Activated CD4-positive, alpha-beta T cell treated with anti-CD3 and anti-CD28 coated beads, Interleukin-2, amount 50 U/mL, for 48 hours (primary cell): ENCODE results near the gene CLCNKA.
A peak's percentile ranks its signal among the peaks of the same experiment; 100 is the strongest.
"Not testable (repeated sequence)": the region's sequence is repeated elsewhere in the genome, so short reads cannot be mapped to it uniquely, and the experiment has no call there.

Source experiments
- DNase-seq, 2 experiments: peaks; one replicate each; pipeline ENCODE4 v3.0.0-alpha.2; 2020

Gene CLCNKA

DNA sequence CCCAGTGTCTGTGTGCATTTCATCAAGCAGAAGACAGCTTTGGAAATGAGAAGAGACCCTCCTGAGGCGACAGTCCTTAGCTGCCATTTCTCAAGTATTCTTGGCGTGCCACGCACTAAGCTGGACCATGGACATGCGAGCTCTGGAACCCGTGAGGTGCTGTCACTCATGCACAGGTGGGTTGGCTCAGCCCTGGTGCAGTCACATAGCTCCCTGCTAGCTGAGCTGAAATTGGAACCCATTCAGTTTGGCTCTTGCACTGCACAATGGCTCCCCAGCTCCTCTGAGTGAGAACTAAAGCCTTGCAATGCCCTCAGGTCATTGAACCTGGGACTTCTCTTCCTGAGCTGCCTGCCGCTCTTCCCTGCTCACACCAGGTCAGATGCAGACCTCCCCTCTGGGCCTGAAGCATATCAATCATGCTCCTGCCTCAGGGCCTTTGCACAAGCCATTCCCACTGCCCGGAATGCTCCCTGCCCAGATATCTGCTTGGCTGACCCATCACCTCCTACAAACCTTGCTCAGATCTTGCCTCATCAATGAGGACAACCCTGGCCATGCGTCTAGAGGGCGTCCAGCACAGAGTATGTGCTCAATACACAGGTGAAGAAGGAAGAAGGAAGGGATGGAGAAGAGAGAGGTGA is 24.1 kb upstream of the CLCNKA start:
- DNase-seq = no peak

DNA sequence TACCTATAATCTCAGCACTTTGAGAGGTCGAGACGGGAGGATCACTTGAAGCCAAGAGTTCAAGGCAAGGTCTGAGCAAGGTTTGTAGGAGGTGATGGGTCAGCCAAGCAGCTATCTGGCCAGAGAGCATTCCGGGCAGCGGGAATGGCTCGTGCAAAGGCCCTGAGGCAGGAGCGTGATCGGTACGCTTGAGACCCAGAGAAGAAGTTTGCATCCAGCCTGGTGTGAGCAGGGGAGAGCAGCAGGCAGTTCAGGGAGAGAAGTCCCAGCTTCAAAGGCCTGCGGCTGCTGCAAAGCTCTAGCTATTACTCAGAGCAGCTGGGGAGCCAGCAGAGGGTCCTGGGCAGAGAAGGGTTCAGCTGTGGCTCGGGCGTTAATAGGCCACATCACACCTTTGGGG is 22.9 kb upstream of the CLCNKA start:
- DNase-seq = no peak

DNA sequence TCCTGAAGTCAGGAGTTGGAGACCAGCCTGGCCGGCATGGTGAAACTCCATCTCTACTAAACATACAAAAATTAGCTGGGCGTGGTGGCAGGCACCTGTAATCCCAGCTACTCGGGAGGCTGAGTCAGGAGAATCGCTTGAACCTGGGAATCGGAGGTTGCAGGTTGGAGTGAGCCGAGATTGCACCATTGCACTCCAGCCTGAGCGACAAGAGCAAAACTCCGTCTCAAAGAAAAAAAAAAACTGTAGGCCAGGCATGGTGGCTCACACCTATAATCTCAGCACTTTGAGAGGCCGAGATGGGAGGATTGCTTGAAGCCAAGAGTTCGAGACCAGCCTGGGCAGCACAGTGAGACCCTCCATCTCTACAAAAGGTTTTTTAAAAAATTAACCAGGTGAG is 20.6 kb upstream of the CLCNKA start:
- not testable (repeated sequence) for DNase-seq

DNA sequence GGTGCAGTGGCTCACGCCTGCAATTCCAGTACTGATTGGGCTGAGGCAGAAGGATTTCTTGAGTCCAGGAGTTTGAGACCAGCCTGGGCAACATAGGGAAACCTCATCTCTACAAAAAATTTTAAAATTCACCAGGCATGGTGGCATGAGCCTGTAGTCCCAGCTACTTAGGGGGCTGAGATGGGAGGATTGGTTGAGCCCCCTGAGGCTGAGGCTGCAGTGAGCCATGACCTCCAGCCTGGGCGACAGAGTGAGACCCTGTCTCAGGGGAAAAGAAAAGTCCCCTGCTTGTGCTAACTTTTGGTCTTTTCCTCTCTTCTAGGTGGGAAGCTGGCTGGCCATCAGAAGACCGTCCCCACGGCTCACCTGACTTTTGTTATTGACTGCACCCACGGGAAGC is 16.2 kb upstream of the CLCNKA start:
- no peak for DNase-seq

DNA sequence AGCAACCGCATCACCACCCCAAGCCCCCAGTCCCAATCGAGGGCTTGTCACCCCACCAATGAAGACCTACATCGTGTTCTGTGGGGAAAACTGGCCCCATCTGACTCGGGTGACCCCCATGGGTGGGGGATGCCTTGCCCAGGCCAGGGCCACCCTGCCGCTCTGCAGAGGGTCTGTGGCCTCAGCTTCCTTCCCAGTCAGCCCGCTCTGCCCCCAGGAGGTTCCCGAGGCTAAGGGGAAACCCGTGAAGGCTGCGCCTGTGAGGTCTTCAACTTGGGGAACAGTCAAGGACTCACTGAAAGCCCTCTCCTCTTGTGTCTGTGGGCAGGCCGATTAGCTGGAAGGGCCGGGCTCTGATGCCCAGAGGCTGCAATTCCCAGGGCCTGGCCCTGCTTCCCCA is 15.8 kb upstream of the CLCNKA start:
- DNase-seq = no peak

DNA sequence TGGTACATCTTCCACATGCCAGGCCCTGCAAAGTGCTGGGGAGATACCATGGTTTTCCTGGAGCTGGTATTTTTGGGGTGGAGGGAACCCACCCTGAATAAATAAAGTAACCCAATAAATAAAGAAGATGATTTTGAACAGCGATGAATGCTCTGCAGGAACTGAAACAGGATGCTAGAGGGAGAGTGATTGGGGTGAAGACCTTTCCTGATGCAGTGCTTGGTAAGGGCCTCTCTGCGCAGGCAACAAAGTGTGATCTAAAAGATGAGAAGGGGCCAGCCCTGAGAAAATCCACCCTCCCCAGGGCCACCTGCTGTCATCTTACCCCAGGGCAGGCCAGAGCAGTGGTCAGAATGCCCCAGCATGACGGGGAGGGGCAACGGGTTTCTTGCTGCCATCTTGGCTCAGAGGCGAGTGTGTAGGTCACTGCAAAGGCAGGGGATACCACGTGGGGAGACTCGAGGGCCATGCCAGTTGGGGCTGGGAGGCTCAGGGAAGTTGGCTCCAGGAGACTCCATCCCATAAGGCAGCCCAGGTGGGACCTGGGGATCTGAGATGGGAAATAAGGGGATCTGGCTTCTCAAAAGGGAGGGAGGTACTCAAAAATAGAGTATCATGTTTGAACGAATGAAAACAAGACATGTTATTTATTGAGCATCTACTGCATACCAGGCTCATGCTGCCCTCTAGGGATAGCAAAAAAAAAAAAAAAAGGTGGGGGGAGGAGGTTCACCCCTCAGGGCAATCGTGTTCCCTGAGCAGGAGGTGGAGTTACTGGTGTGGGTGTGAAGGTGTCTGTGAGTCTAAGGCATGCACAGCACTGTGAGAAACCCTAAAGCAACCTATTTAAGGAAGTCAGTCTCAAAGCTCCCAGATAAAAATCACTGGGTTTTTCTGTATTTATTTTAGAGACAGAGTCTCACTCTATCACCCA is 15.0 kb upstream of the CLCNKA start:
- DNase-seq = peak; percentile 18 to 24

DNA sequence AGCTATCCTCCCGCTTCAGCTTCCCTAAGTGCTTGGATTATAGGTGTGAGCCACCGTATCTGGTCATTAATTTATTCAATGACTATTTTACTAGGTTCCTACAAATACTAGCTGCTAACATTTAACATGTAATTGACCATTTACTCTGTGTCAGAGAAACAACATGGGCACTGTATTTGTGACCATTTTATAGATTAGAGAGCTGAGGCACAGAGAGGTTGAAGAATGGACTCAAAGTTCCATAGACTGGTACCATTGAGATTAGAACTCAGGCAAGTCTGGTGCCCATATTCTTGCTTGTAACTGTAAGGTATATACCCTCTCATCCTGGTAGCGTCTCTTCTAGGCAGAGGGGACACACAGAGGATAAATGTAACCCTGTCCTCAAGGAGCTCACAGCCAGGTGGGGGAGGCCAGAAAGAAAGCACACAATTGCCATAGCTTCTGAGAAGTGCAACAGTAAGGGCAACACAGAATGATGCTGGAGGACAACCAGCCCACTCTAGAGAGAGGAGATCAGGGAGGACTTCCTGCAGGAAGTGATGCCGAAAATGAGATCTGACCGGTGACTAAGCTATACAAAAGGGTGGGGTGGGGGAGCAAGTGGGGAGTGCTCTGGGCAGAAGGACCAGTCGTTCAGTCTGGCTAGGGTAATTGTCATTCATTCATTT is 14.0 kb upstream of the CLCNKA start:
- DNase-seq = no peak

DNA sequence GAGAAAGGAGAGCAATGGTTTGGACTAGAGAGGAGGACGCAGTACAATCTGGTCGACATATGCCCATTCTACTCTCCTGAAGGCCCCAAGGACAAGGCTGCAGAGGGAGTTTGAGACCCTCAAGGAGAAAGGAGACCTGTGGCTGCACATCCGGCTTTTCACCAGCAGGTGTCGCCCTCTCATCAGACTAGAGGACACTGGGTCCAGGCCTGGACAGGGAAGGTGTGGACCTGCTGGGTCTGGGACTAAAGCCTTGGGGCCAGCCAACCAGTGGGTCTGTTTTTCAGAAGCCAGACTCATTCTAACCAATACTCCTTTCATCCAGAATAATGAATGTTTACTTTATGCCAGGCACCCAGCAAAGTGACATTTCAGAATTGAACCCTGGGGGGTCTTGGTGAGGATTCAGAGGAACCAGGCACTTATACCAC is 12.8 kb upstream of the CLCNKA start:
- peak; percentile 80 to 86 for DNase-seq

DNA sequence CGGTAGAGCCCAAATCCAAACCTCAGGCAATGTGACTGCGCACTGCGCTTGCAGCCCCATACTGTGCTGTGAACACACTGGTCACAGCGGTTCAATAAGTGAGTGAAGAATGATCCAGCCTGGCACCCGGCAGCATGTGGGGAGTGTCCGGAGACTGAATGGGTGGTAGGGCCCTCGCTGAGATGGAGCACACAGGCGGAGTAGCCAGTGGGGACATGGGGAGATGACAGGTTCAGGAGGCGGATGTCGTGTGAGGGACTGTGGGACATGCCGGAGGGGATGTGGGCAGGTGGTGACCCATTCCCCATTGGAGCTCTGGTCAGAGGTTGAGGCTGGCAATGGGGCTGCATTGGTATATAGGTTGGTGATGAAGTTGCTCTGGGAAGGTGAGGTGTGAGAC is 12.2 kb upstream of the CLCNKA start:
- no peak for DNase-seq

DNA sequence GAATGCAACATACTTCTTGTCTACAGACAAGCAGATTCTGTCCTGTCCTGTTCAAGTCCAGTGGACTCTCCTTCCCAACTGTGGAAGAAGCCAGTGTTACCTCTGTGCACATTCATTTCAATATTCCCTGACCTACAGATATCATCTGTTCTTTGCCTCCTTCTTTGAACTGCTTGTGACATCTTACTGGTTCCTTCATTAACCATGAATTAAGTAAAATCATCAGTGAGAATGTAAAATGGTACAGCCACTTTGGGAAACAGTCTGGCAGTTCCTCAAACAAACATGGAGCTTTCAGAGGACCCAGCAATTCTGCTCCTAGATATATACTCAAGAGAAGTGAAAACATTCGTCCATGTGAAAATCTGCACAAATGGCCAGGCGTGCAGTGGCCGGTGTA is 11.0 kb upstream of the CLCNKA start:
- no peak for DNase-seq

DNA sequence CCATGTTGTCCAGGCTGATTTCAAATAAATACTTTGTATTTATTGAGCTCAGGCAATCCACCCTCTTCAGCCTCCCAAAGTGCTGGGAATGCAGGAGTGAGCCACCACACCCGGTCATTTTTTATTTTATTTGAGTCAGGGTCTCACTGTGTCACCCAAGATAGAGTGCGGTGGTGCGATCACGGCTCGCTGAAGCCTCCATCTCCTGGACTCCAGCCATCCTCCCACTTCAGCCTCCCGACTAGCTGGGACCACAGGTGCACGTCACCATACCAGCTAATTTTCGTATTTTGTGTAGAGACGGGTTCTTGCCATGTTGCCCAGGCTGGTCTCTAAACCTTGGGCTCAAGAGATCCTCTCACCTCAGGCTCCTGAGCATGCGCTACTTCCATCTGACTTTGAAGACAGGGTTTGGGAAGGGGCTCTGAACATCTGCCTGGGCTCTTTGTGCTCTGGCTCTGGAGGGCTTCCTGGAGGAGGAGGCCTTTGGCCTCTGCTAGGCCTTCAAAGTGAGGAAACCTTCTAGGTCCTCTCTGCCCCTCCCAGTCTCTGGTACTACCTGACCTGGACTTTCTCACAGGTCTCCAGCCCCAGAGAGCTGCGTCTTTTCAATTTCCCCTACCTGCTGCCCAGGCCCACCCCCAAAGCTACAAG is 9.8 kb upstream of the CLCNKA start:
- DNase-seq = no peak

DNA sequence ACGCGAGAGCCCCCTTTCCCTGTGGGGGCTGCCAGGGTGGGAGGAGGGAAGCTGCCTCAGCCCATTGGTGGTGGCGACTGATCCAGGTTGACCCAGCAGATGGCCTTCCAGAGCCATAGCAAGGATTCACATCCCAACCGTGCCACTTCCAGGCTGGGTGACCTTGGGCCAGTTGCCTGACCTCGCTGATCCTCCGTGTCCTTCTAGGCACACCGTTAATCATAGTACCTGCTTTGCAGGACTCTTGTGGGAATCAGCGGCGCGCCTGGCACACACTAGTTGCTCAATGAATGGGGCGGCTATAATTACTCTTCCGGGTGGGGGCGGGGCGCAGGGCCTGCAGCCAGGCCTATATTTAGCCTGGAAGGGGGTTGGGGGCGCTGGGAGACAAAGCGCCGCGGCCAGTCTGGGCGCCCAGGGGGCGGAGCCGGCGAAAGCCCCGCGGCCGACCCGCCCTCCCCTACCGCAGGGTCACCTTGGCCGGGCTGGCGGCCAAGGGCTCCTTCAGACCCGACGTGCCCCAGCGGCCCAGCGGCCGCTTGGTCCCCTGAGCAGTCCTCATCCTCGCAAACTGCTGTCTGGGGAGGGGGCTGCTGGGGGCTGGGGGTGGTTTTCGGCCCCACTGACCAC is 9.1 kb upstream of the CLCNKA start:
- peak; percentile 37 to 50 for DNase-seq

DNA sequence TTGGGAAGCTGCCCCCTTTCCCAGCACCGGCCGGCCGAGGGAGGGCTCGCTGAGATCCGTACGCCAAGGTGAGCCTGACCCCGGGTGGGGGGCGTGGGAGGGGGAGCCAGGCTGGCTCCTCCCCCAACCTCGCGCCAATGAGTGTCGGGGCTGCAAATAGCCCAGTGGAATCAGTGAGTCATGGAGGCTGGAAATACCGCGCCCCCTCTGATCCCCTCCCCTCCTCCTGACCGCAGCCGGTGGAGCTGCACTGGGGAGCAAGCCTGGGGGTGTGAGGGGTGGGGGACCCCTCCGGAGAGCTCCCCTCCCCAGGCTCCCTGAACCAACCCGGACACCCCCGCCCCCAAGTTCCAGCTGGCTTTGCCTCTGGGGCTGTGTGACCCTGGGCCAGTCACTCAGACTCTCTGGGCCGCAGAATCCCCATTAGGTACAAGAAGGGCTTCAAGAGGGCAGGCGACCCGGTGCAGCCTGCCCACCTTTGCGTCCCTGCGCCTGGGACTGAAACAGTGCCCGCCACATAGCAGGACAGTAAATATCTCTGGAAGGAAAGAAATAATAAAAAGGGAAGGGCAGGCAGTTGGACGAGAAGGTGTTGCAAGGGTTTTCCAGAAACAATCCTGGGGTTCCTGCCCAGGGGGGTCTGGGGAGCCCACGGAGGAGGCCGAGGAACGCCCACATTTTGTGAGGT is 8.5 kb upstream of the CLCNKA start:
- DNase-seq = peak; percentile 39 to 52

DNA sequence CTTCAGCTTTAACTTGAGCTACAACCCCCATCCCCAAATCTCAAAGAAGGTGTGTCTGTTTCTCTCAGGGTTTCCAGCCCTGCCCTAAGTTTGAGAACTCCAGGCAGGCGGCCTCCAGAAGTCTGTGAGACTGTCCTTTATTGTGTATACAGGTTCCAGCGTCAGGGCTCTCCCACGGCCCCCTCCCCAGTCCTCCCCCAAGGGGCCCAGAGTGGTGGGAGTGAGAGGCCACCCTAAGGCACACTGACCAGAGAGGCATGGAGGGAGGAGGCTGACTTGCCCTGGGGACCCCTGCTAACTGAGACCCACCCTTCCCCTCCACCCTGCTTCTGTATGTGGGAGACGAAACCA is 8.0 kb upstream of the CLCNKA start:
- DNase-seq = no peak

DNA sequence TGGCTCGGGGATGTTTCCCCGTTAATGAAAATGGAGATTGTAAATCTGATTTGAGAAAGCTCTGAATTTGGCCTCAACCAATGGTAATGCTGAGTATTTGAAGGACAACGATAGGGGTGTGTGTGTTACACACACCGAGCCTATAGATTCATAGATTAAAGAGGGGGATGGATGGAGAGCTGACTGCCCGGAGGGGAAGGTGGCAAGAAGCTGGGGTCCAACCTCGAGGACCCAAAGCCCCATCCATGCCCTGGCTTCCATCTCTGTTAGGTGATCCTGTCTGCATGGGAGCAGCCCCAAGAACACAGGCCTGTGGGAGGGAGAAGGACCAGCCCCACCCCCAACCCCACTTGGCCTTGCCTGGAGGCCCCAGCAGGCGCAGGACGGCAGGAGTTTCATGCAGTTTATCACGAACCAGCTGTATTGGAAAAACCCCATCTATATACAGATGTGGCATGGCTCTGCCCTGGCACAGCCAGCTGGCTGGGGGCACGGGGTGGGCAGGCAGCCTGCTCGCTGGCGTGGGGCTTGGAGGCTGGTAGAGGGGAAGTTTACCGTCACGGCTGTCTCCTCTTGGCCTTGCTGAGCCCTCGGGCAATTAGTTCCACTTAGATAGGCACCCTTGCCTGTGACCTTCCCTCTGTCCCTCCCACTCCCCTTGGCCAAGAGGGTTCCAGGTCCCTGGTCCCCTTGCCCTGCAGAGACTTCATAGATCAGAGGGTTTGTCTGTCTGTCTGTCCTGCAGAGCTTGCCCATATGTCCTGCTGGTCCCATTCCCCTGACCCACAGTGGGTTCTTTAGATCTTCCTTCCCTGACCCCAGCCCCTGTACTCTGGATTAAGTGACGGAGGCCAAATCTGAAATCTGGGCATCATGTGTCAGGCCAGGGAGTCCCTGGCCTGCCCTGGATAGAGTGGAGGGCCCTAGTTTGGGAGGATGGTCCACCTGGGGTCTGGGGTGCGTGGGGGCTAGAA is 7.0 kb upstream of the CLCNKA start:
- DNase-seq = peak in 1 of 2 experiments; percentile 34

DNA sequence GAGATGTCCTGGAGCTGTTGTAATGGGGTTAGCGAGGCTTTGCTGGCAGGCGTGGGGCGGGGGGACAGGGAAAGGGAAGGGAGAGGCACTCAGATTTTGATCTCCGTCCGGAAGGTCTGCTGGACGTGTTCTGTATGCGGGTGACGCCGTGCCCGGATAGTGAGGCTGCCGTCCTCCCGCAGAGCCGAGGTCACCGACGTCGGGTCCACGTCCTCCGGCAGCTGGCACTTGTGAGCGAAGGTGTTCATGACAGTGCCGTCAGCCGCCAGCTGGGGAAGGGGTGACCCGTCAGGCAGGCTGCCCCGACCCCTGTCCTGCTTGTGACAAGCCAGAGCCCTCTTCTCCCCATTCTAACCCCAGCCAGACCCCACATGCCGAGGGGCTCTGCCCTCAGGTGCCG is 6.3 kb upstream of the CLCNKA start:
- no peak for DNase-seq

DNA sequence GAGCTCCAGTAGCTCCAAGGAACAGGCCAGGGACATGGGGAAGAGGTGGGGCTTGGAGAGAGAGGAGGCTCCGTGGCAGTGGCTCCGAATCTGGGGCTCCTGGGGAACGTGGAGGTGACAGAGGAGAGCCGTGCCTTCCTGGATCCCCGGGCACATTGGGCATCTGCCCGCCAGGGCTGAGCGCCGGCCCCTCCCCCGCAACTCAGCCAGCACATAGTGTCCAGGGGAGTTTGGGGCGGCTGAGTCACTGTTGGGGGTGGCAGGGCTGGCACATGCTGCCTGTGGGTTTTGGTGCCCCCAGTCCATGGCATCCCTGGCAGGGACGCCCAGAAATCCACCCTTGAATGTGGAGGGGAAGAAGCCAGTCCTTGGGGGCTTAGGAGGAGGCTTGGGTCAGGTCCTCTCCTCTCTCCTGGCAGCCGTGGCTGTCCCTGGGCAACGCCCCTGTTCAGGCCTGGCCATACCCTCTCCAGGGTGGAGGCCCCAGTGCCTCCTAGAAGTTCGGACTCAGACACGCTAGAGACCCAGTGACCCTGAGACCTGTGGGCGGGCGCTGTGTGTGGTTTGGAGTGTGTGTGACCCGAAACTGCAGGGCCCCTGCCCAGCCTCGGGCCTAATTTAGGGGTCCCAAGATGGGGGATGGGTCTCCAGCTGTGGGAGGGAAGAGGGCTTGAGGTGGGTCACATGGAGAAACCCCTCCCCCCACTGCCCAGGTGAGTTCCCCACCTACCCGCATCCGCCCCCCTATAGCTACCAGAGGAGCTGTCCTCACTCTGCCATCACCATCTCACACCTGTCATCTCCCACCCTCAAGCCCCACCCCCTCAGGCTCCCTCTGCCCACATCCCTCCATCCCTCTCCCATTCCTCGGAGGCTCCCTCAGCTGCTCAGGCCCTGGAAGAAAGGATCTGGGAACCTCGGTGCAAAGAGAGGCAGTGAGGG is 5.6 kb upstream of the CLCNKA start:
- no peak for DNase-seq

DNA sequence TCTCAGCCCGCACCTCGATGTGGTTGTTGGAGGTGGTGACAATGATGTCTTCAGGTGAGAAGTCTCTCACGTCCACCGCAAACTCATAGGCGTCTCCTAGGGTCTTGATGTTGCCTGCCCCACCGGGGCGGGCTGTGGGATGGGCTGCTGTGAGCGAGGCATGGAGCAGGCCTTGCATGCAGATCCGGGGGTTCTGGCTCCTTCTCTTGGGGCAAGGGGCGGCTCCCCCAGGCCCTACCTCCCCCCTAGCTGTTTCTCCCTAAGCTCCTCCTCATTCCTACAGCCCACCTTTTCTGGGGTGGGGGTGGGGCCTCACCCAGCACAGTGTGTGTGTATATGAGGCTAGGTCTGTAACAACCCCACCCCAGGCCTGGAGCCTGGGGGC is 4.8 kb upstream of the CLCNKA start:
- no peak for DNase-seq

DNA sequence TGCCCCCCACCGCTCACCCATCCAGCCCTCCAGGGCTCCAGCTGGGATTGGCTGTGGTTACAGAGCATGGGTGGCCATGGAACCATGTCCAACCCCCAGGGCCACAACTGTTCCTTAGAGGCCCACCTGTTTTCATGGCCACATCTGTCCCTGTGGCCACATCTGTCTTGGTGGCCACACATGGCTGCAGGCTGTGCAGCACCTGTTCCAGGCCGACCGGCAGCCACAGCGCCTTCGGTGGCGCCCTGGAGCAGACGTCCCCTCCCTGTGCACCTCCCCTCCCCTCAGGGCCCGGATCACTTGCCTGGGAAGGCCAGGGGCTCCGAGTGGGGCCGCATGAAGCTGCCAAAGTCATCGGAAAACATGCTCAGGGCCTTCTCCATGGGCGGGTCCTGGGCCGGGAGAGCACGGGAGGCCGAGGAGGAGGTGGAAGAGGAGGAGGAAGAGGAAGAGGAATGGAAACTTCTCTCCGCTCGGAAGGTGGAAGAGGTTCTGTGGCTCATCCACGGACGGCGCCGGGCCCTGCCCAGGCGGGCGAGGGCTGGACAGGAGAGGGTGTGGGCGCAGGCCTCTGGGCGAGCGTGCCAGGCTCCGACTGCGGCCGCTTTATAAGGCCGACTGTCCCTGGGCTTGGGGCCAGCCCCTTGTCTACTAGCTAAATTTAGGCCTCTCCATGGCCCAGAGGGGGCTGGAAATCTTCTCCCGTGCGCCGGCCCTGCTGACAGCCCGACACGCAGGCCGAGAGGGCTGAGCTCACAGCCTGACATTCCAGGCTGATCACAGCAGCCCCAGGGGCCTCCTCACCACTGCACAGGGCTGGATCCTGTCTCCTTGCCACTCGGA is 4.2 kb upstream of the CLCNKA start, which contains the start of gene HSPB7:
Gene HSPB7 (minus strand): TSS at position 583 of the 843 bp plus-strand sequence. CDS start 80 bp downstream, at position 503.
- DNase-seq = no peak
